GM19099 (cell line): Measurements from ENCODE around the gene KIF14.

ENCODE experiments used
- POLR2A ChIP-seq: IDR thresholded peaks from 3 replicates; pipeline ENCODE4 v1.6.1; 2011; ENCODE audit warnings: low read depth; ENCODE audit not compliant: insufficient read length; ENCODE audit errors: extremely low read depth

Gene KIF14

DNA sequence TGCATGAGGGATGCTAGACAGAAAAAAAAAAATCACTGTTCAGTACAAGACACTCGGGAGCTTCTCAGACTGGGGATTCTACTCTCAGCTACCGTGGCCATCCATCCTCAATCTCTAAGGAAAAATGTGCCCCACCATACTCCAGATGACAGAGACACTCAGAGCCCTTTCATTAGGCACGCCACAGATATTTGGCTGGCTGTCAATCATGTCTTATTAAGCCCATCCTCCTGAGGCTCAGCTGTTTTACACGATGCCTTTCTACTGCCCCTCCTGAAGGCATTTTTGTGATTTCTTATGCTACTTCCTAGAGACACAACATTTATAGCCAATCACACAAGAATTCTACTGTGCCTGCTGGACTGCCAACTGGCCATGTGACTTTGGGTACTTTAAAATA lies 92.9 kb downstream of the KIF14 start:
- TF ChIP-seq POLR2A = no peak

DNA sequence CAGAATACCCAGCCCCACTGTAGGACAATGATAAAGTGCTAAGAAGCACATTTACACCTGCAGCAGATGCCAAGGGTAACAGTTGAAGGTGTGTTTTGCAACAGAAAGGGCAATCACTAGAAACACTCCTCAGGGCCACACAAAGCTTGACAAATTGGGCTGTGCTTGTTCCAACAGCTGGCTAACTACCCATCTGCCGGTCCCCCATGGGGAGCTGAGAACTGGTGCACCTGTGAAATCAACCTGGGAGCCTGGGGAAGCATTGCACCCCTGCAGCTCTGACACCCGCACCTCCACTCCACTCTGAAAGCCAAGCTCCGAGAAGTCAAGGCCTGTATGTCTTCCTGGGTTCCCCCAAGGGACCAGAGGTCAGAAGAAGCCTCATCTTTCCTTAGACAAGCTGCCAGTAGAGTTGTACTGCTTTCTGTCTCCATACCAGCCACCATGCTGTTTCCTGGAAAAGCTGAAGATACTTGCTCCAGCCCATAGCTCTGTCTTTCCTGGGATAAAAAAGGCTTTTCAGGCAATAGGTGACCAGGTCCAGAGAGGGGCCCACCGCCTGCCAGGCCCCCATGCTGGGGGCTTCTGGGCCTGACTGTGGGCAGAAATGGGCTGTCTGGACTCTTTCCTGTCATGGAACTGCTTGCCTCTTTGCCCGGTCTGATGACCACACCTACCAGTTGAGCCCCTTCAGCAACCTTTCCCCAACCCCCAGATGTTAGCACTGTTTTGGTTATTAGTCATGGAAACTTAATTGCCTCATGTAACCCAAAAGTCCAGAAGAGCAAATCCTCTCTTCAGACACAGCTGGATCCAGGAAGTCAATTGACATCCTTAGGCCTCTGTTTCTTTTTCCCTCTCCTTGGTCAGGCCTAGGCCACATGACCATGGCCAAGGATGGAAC lies 93.6 kb downstream of the KIF14 start:
- TF ChIP-seq POLR2A = no peak

DNA sequence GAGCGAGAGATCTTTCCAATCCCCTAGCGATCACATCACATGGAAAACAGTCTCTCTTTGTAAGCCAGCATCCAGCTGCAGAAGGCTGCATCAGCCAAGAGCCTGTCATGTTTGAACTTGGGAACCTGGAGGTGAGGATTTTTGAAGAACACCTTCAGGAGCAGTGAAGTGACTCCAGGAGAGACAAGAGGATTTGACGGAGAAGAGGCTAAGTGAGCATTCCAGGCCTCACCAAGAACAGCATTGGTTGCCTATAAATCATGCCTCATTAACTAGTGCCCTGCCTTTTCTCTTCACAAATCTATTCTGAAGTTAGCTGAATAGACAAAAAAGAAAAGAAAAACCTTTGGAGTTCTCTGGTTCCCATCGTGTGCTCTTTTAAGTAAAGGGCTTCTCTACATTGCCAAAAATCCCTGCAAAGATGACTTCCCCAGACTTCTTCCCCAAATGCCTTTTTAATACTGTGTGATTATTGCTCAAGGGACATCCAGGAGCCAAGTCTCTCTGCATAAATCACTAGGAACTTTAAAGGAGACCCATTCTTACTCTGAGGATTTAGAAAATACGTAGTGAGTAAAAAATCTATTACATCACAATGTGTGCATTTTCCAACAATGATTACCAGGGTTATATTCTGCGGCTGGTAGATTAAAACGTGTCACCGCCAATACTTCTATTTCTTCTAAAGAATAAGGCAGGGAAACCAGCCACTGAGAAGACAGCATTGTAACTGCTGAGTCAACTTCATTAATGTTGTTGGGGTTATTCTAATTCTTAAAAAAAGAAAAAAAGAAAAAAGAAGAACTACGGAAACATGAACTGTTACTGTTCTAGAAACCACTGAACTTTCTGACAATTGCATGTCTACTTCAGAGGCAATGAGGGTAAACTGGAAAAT lies 95.2 kb downstream of the KIF14 start:
- no peak for TF ChIP-seq POLR2A

DNA sequence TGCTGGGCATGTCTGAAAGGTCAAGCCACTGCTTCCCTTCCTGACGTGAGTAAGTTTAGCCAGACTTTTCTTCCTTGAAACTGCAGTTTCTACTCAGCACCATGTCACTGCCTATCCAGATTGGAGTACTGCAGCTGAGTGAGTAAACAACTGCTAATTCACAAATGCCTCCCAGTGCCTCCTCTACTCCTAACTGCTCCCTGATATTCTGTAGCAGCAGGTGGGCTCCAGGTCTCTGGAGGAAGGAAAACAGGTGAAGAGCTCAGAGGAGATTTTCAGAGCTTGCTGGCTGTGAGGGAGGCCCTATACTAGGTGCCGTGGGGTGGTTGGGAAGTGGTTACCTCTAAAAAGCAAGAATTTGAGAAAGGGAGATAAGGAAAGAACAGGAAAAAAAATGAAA lies 96.5 kb downstream of the KIF14 start:
- TF ChIP-seq POLR2A = no peak

DNA sequence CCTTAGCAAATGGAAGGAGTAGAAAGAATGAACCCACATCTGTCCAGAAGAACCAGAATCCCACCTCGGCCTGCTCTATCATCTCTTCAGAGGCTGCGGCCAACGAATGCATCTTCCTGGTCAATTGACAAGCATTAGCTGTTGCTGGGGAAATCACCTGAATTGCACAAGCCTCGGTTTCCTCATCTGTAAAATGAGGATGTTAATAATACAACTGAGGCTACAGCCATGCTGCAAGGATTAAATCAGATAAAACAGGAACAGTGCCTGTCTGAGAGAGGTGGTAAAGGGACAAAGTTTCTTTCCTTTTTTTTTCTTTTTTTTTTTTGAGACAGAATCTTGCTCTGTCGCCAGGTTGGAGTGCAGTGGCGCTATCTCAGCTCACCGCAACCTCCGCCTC lies 99.8 kb downstream of the KIF14 start:
- TF ChIP-seq POLR2A = no peak

DNA sequence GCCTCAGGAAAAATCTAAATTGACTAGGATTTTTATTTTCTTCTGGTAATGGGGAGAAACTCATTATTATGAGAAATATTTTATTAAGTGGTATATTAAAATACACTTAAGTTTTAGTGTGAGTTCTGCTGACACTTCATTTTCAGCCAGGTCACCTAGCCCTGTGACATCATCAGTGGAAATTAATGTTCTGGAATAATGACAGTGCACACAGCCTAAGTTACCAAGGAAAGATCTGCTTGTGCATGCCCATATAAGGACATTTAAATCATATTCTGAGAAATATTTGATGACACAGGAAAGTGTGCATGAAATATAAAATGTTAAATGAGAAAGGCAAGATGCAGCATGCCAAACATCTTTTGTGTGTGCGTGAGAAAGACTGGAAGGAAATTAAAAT lies 102.0 kb downstream of the KIF14 start:
- TF ChIP-seq POLR2A = no peak

DNA sequence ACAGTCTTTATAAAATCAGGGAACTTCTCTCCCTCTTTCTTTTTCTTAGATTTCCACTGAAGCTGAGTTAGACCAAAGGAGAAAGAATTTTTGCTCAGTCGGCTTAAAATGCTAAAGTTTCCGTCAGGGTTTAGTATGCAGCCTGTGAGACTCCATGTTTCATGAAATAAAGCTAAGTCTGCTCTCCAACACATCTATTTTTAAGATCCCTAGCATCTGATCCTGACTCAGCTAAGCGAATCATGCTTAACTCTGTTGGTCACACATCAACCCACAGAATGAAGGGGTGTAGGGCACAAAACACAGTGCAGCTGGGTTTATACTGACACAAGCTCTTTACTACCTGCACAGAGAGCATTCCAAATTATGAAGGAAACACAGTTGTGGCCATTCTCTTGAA lies 108.4 kb downstream of the KIF14 start:
- TF ChIP-seq POLR2A = no peak

DNA sequence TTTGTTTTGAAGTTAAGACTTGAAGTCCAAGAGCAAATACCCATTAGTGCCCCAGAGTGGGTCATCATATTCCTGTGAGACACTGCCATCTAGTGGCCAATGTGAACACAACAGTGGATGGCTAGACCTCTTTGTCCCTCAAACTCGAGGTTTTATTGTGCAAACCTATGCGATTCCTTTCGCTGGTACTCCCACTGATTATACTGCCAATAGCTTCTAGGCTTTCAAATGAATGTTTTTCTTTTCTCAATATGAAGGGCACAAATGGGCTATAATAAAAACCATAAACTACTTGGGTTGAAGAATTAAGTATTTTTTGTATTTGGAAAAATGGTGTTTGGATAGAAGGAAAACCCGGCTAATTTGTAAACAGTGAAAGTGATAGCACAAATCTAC lies 110.3 kb downstream of the KIF14 start:
- no peak for TF ChIP-seq POLR2A

DNA sequence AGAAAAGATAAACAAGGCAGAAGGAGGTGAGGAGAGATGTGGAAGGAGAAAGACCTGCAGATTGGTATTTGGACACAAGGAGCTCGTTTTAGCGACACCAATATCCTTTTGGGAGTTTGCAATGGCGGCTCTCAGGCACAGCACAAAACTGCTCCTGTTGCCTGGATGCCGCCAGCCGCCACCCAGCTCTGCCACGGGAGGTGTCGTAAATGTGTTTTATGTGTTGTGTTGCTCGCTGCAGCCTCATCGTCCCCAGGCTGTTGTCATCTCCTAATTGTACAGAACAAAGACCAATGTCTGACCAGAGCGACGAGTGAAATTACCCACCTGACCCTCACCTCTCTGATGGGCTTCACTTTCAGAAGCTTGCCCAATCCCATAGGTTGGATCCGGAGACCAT lies 114.1 kb downstream of the KIF14 start:
- TF ChIP-seq POLR2A = no peak

DNA sequence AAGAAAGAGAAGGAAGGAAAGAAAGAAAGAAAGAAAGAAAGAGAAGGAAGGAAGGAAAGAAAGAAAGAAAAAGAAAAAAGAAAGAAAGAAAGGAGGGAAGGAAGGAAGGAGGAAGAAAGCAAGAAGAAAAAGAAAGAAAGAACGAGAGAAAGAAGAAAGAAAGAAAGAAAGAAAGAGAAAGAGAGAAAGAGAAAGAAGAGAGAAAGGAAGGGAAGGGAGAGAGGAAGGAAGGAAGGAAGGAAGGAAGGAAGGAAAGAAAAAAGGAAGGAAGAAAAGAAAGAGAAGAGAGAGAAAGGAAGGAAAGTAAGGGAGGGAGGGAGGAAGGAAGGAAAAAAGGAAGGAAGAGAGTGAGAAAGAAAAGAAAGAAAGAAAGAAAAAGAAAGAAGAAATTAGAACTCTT lies 115.3 kb downstream of the KIF14 start:
- TF ChIP-seq POLR2A = no peak
